Astrocyte (in vitro differentiated cells and primary cell): ENCODE data around the gene RBM44.

Experiments used
- EZH2 ChIP-seq: IDR thresholded peaks from 2 replicates; pipeline ENCODE4 v1.6.1; 2012; ENCODE audit warnings: mild to moderate bottlenecking, low read length, inconsistent platforms; ENCODE audit not compliant: insufficient read depth
- TF ChIP-seq, protein P1 (sequence below): IDR thresholded peaks from 2 replicates; pipeline ENCODE4 v1.5.1; 2011; ENCODE audit warnings: low read depth, mild to moderate bottlenecking, inconsistent platforms, low read length, moderate library complexity; ENCODE audit not compliant: insufficient read depth

DNA sequence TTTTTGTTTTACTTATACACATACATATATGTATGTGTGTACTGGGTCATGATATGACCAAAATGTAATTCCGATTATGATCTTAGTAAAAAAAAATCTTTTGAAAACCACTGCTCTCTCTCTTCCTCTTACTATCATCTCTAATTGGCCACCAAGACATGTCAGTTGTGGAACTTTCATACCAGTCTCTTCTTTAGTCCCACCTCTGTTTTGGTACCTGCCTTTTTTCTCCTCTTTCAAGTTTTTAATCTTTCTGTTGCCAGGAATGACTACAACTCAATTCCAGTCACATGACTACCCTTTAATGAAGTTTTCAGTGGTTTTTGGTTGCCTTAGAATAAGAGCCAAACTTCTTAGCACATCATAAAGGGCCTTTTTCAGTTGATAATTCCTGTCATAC lies 17.1 kb downstream of the RBM44 start:
- TF ChIP-seq, protein P1, sequence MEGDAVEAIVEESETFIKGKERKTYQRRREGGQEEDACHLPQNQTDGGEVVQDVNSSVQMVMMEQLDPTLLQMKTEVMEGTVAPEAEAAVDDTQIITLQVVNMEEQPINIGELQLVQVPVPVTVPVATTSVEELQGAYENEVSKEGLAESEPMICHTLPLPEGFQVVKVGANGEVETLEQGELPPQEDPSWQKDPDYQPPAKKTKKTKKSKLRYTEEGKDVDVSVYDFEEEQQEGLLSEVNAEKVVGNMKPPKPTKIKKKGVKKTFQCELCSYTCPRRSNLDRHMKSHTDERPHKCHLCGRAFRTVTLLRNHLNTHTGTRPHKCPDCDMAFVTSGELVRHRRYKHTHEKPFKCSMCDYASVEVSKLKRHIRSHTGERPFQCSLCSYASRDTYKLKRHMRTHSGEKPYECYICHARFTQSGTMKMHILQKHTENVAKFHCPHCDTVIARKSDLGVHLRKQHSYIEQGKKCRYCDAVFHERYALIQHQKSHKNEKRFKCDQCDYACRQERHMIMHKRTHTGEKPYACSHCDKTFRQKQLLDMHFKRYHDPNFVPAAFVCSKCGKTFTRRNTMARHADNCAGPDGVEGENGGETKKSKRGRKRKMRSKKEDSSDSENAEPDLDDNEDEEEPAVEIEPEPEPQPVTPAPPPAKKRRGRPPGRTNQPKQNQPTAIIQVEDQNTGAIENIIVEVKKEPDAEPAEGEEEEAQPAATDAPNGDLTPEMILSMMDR, result no peak
- TF ChIP-seq EZH2, result no peak
